PFSK-1 (cell line): Measurements from ENCODE around the gene LRIG3.

ENCODE experiments used
- POLR2AphosphoS5 ChIP-seq: IDR thresholded peaks from 2 replicates; pipeline ENCODE4 v1.6.1; 2012; ENCODE audit warnings: low read depth, mild to moderate bottlenecking, control low read depth, low read length, moderate library complexity
- SIN3A ChIP-seq: IDR thresholded peaks from 2 replicates; pipeline ENCODE4 v1.6.1; 2012; ENCODE audit warnings: mild to moderate bottlenecking, low read length, moderate library complexity, borderline replicate concordance; ENCODE audit not compliant: insufficient read depth
- TAF1 ChIP-seq: IDR thresholded peaks from 2 replicates; pipeline ENCODE4 v1.6.1; 2012; ENCODE audit warnings: low read length, control low read depth, borderline replicate concordance; ENCODE audit not compliant: insufficient read depth

- no peak for TF ChIP-seq POLR2AphosphoS5
- TF ChIP-seq TAF1 = no peak
- no peak for TF ChIP-seq SIN3A
These were observed 22.0 kb upstream of the LRIG3 start for GRCh38 chr12:58942345-58942744.
